Fibroblast of lung (primary cell): ENCODE measurements around the gene DLG3. TPM values are rescaled to one million over a fixed set of nuclear protein-coding genes. Genes with fewer than 3 reads are reported as not detected.

Experiments used
- DNase-seq, 2 donors: peaks; one replicate each; pipeline versions ENCODE4 v3.0.0 to v3.0.0-alpha.2; 2010; ENCODE audit warnings: low read depth in 2 of 2
- H2AFZ ChIP-seq: 2 replicates; pipeline ENCODE4 v1.5.1; 2012; ENCODE audit warnings: low read length, control low read depth, inconsistent platforms
- H3K27ac ChIP-seq: 2 replicates; pipeline ENCODE4 v1.5.1; 2011; ENCODE audit warnings: low read length, control low read depth; ENCODE audit not compliant: insufficient read depth
- H3K27me3 ChIP-seq: 2 replicates; pipeline ENCODE4 v1.5.1; 2011; ENCODE audit warnings: mild to moderate bottlenecking, low read length; ENCODE audit not compliant: control insufficient read depth, insufficient read depth
- H3K36me3 ChIP-seq: 2 replicates; pipeline ENCODE4 v1.5.1; 2011; ENCODE audit warnings: low read length; ENCODE audit not compliant: control insufficient read depth, insufficient read depth
- H3K4me1 ChIP-seq: 2 replicates; pipeline ENCODE4 v1.5.1; 2011; ENCODE audit warnings: low read length; ENCODE audit not compliant: control insufficient read depth, insufficient read depth; ENCODE audit errors: extremely low read depth
- H3K4me2 ChIP-seq: 2 replicates; pipeline ENCODE4 v1.5.1; 2011; ENCODE audit warnings: low read length, control low read depth; ENCODE audit not compliant: insufficient read depth; ENCODE audit errors: extremely low read depth
- H3K4me3 ChIP-seq, 4 experiments: fragments of 200-600 bp in 1 of 4; sonication (generic) in 1 of 4; replicated peaks in 1 of 4; 2 replicates each; pipeline ENCODE4 v1.5.1; 2011 to 2016; ENCODE audit warnings: low read length in 4 of 4, low read depth in 3 of 4, mild to moderate bottlenecking in 3 of 4, control low read depth in 2 of 4, inconsistent platforms in 1 of 4, mixed read lengths in 1 of 4; ENCODE audit not compliant: insufficient read depth in 1 of 4; ENCODE audit errors: control extremely low read depth in 1 of 4
- H3K79me2 ChIP-seq: 2 replicates; pipeline ENCODE4 v1.5.1; 2012; ENCODE audit warnings: mild to moderate bottlenecking, low read length, inconsistent platforms; ENCODE audit not compliant: control insufficient read depth, insufficient read depth
- H3K9ac ChIP-seq: 2 replicates; pipeline ENCODE4 v1.5.1; 2011; ENCODE audit warnings: mild to moderate bottlenecking, low read length, control low read depth; ENCODE audit not compliant: insufficient read depth
- H3K9me3 ChIP-seq: 2 replicates; pipeline ENCODE4 v1.5.1; 2012; ENCODE audit warnings: low read depth, low read length; ENCODE audit not compliant: control insufficient read depth, insufficient read depth
- H4K20me1 ChIP-seq: 2 replicates; pipeline ENCODE4 v1.5.1; 2011; ENCODE audit warnings: low read length; ENCODE audit not compliant: control insufficient read depth, insufficient read depth; ENCODE audit errors: extremely low read depth
- EZH2 ChIP-seq: IDR thresholded peaks from 2 replicates; pipeline ENCODE4 v1.5.1; 2012; ENCODE audit warnings: low read length, control low read depth, mild to moderate bottlenecking; ENCODE audit errors: missing control alignments
- polyA plus RNA-seq, 2 donors: library from polyadenylated mRNA; depleted of rRNA in 1 of 2; stranded (reverse) in 1 of 2; unstranded in 1 of 2; fragments of >200 nt; gene quantifications; 2 replicates each; pipeline ENCODE4 v1.2.1, GENCODE V29; 2011 to 2012; ENCODE audit warnings: missing spikeins in 1 of 2
- total RNA-seq: library from RNA; depleted of rRNA; stranded (reverse); fragments of >200 nt; gene quantifications from 2 replicates; pipeline ENCODE4 v1.2.1, GENCODE V29; 2014
- TF ChIP-seq, protein P1 (sequence below), 2 donors: IDR thresholded peaks in 1 of 2; conservative IDR thresholded peaks in 1 of 2; 1 replicate in 1 of 2; 2 replicates in 1 of 2; pipeline ENCODE4 v1.5.1; 2011 to 2012; ENCODE audit warnings: low read length in 2 of 2, control low read depth in 1 of 2, inconsistent platforms in 1 of 2, low read depth in 1 of 2, mild to moderate bottlenecking in 1 of 2

DLG3 gene
- total and polyA plus RNA-seq, 2 donors (not counting 1 experiment from before 2014, with no cell fraction given), result 21.0 to 24.6 TPM

DNA sequence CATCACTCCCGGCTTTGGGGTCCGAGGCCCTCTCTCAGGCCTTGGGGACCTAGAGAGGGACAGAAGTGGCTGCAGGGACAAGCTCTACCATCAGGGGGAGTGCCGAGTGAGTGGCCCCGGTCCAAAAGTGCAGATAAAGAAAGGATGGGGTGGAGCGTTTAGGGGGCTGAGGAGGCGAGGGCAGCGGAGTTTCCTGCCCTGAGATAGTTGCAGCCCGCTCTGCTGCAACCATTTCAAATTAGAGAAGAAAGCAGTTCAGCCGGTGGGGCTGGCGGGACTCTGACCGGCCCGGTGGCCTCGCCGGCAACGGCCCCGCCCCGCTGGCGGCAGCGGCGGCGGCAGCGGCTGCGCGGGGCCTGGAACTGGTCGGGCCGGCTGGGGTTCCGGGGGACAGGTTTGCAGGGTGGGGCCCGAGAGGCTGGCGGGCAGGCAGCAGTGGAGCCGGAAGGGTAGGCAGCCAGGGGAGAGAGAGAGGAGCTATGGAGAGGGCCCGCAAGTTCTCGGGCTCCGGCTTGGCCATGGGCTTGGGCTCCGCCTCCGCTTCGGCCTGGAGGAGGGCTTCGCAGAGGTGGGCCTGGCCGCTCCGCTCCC lies 7.6 kb downstream of the DLG3 start:
- Histone ChIP-seq H3K4me2 (peak overlapping the region; percentile 82), H3K9ac (peak overlapping the region; percentile 23), H3K4me1 (peaks cover 4% of the 10 kb centered on the region), H4K20me1 (no peaks in the 10 kb centered on the region), H2AFZ (peak overlapping the region; percentile 70), H3K4me3 (peak overlapping the region; percentile 51 to 62 (median 53)), H3K36me3 (no peaks in the 10 kb centered on the region), H3K79me2 (no peaks in the 10 kb centered on the region), H3K27ac (no peak overlapping the region), H3K9me3 (no peaks in the 10 kb centered on the region), H3K27me3 (no peaks in the 10 kb centered on the region)
- peak; percentile 21 to 35 for DNase-seq
- TF ChIP-seq, protein P1, sequence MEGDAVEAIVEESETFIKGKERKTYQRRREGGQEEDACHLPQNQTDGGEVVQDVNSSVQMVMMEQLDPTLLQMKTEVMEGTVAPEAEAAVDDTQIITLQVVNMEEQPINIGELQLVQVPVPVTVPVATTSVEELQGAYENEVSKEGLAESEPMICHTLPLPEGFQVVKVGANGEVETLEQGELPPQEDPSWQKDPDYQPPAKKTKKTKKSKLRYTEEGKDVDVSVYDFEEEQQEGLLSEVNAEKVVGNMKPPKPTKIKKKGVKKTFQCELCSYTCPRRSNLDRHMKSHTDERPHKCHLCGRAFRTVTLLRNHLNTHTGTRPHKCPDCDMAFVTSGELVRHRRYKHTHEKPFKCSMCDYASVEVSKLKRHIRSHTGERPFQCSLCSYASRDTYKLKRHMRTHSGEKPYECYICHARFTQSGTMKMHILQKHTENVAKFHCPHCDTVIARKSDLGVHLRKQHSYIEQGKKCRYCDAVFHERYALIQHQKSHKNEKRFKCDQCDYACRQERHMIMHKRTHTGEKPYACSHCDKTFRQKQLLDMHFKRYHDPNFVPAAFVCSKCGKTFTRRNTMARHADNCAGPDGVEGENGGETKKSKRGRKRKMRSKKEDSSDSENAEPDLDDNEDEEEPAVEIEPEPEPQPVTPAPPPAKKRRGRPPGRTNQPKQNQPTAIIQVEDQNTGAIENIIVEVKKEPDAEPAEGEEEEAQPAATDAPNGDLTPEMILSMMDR (conservative IDR thresholded peaks at IDR 0.05 in 1 of 2, IDR thresholded peaks at IDR 0.05 in 1 of 2; ENCODE audit: low read depth in 1 of 2, low read length in 2 of 2), result peak; percentile 64 to 69
- no peak for TF ChIP-seq EZH2

DNA sequence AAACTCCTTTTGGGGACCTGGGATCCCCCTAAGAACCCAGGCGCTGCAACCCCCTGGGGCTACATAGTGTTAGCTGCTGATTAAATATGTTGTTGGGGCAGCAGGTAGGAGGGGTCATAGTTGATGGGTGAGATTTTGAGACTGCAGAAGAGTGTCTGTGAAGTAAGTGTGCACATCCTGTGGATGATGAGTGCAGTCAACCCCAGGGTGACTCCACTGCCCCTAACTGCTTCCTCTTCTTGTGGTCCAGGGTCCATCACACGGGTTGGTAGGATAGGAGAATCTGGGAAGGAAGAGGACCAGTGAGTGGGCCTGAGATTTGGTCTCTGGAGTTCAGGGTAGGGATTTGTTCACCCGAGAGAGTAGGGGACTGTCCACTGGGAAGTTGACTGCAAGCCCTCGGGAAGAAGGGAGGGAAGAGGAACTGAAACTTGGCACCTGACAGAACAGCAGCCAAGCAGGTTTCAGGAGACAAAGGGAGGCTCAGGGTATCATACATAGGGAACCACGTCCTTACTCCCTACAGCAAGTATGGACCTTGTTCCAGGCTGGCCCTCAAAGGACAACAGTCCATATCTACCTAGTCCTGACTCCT lies 8.5 kb downstream of the DLG3 start:
- Histone ChIP-seq H3K79me2 (no peaks in the 10 kb centered on the region), H4K20me1 (no peaks in the 10 kb centered on the region), H3K27ac (no peak overlapping the region), H3K9ac (no peak overlapping the region), H3K4me3 (peak overlapping the region; percentile 51 to 62 (median 53)), H3K9me3 (no peaks in the 10 kb centered on the region), H2AFZ (no peak overlapping the region), H3K36me3 (no peaks in the 10 kb centered on the region), H3K4me2 (peak overlapping the region; percentile 82), H3K27me3 (no peaks in the 10 kb centered on the region), H3K4me1 (peaks cover 4% of the 10 kb centered on the region)
- TF ChIP-seq EZH2, result no peak
- TF ChIP-seq, protein P1 (conservative IDR thresholded peaks at IDR 0.05 in 1 of 2, IDR thresholded peaks at IDR 0.05 in 1 of 2; ENCODE audit: low read depth in 1 of 2, low read length in 2 of 2), result no peak
- DNase-seq, result no peak

DNA sequence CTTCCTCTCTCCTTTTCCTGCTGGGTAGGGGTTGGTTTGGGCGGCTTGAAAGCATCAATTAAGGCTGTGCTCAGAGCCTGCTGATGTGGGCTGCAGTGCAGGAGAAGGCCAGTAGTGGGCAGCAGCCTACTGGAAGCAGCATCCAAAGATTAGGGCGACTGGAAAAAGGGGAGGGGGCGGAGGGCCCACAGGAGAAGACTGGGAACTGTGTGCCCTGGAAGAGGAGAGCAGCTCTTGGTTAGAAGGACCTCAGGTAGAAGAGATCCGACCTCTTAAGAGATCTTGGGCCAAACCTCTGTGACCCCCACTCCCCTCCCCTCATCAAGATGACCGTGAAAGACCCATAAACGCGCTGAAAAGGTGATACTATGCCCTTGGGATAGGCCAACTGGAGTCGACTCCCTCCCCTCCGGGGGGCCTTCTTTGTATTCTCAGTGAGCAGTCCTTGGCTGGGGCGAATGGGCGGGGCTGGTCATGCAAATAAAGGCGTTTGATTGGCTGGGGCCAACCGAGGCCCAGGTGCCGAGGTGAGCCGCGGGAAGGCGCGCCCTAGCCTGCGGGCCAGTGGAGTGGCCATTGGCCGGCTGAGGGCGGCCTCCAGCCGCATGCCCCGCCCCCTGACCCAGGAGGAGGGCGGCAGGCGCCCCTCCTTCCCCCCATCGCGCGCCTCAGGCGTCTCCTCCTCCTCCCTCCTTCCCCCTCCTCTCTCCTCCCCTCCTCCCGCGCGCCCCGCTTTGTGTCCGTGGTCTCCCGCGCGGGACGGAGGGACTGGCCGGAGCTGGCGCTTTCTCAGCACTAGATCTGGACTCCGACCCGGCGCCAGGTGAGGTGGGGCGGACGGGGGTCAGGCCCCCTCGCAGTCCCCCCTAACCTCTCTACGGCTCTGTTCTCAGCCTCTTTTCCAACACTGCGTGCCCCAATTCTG lies 10.1 kb downstream of the DLG3 start:
- no peaks in the 10 kb centered on the region for H3K79me2 ChIP-seq
- H3K9ac ChIP-seq, result peak overlapping the region; percentile 20
- H3K36me3 ChIP-seq, result no peaks in the 10 kb centered on the region
- peak overlapping the region; percentile 10 for H2AFZ ChIP-seq
- H3K4me3 ChIP-seq, result peak overlapping the region; percentile 41 to 62 (median 54)
- H3K27me3 ChIP-seq, result no peaks in the 10 kb centered on the region
- no peaks in the 10 kb centered on the region for H4K20me1 ChIP-seq
- peak overlapping the region; percentile 66 for H3K4me2 ChIP-seq
- H3K4me1 ChIP-seq, result peaks cover 4% of the 10 kb centered on the region
- H3K9me3 ChIP-seq, result no peaks in the 10 kb centered on the region
- DNase-seq, result peak; percentile 43 to 66
- TF ChIP-seq, protein P1 (conservative IDR thresholded peaks at IDR 0.05 in 1 of 2, IDR thresholded peaks at IDR 0.05 in 1 of 2; ENCODE audit: low read depth in 1 of 2, low read length in 2 of 2), result peak; percentile 89 to 92
- no peak for TF ChIP-seq EZH2
- no peak overlapping the region for H3K27ac ChIP-seq
